NCI-H1694 treated with DMSO at 0.1 percent for 48 hours (cell line): ENCODE data around the gene P2RX7.

ENCODE experiments used
- DNase-seq: peaks from one replicate; lab custom pipeline; 2025; lab: John Stamatoyannopoulos, UW

The P2RX7 gene

DNA sequence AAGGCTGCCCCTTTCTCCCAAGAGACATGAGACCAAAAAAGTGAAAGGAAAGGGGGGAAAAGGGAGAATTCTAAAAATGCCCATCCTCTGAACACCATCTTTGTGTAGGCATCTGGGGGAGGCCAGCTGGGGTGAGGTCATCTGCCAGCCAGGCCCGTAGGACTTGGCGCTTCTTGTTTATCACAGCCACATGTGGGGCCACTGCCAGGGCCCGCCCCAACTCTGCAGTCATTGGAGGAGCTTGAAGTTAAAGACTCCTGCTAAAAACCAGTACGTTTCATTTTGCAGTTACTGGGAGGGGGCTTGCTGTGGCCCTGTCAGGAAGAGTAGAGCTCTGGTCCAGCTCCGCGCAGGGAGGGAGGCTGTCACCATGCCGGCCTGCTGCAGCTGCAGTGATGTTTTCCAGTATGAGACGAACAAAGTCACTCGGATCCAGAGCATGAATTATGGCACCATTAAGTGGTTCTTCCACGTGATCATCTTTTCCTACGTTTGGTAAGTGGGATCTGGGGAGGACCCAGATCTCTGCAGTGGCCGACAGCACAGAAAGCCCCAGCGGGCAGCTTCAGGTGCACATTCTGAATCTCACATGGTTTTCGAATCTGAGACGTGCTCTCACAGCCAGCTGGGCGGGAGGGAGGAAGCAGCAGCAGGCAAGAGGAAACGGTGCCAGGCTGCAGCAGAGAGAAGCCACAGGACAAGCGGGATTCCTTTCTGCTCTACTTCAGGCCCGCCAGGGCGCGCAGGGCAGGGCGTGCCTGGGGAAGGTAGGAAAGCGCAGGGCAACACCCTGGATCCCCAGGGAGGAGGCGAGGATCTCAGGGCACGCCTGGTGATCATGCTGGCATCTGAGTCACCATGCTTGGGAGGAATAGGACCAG lies at the start of gene P2RX7:
TSS of gene P2RX7 (plus strand) at position 276 of the 881 bp plus-strand sequence. CDS start at position 371, 95 bp downstream.
- DNase-seq, result peak; percentile 28

DNA sequence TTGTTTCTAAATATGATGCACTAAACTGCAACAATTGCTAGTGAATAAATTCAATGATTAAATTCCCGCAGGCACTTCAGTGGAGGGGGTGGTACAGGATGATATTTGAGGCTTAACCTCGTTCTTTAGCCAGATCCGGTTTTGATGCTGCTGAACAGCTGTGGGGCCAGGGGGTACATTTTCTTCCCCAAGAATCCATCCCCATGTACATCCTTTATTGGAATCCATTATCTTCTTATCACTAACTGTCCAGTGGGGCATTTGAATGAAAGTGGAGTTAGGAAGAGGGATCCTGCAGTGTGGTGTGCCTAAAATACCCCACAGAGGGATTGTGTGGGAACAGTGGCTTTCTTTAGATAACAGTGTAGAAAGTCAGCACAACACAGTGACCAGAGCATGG lies 48.4 kb upstream of the P2RX7 start:
- no peak for DNase-seq

DNA sequence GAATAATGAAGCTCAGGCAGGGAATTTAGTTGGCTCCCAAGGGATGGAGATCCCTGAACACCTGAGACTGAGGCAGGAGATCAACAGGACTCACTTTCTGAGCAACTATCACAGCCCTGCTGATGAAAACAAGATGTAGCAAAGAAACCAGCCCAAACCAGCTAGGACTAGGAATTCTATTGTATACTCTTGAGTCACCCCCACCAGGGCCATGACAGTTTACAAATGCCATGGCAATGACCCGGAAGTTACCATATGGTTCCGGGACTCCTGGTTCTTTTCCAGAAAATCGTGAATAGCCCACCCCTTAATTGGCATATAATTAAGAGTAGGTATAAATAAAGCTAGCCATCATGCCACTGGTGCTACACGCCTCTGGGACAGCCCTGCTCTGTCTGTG lies 47.6 kb upstream of the P2RX7 start:
- no peak for DNase-seq

DNA sequence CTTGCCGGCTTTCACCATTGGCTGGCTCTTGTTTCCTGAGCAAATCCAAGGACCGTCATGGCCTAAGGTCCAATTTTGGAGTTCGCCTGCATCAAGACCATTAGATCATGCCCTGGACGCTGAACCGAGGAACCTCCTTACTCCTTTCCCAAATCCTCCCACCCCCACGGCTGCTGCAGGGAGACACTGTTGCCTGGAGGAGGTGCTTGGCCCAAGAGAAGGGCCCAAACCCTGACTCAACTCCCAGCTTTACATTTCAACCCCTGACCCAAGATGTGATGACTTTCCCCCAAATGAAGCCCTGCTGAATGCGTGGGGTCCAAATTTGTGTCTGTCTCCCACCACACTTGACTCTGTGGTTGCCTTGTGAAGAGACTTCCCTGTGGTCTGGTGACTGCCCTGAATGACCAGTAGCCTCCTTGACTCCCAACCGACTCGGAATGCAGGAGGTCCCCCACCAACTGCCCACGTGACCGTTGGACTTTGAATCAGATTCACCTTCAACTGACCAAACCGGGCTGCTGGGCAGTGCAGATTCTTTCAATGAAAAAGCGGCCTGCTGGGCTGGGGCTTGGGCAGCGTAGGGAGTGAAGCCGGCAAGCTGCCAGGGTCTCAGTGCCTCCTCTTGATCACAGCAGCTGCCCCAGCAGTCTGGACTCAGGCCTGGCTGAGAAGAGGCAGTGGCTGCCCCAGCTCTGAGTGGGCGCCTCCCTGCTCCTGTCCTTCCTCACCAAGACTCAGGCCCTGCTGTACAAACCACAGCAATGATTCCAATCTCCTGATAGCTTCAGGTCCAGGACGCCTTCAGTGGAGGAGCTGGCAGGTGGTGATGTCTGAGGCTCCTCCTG lies 46.9 kb upstream of the P2RX7 start:
- DNase-seq, result no peak

DNA sequence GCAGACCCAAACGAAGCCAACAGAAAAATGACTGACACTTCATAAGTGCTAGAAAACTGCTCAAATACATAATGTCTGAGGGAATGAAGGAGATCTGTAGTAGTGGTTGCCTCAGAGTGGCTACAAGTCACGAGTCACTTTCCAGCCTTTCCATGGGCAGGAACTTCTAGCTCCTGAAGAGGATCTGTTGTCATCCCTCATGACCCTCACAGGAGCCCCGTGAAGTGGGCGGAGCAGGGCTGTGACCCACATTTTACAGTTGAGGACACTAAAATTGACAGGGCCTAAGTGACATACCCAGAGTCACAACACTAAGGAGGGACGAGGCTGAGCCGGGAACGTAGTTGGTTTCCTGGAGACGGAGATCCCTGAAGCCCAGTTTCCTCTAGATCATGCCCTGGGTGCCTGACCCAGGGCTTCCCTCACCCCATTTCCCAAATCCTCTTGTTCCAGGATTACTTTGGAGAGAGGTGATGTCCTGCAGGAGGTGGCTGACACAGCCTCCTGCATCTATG lies 45.8 kb upstream of the P2RX7 start:
- no peak for DNase-seq

DNA sequence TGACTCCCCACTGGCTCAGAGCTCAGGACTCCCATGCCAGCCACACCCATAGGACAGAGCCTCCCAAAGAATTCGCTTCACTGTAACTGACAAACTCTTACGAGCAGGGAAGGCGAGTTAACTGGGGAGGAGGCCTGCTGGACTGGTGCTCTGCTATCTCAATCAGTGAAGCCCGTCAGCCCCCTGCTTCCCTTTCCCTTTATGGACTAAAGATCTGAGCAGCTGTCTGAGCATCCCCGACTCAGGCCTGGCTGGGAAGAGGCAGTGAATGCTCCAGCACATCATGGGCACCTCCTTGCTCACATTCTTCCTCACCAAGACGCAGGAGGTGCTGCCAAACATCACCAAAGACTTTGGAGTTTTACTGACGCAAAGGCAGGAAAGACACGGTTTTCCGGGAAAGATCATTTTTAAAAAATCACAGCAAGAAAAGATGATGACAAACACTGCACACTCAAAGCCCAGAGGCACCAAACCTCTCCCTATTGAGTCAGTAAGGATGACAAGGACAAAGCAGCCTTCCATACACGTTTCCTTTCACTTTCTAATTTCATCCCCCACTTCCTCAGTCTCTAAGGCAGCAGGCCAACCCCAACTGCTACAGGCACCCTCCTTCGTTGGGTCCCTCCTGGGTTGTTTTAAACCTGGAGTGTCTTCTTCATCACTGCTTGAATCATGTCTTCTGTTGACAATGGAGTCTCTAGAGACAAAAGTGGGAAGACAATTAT lies 45.0 kb upstream of the P2RX7 start:
- no peak for DNase-seq

DNA sequence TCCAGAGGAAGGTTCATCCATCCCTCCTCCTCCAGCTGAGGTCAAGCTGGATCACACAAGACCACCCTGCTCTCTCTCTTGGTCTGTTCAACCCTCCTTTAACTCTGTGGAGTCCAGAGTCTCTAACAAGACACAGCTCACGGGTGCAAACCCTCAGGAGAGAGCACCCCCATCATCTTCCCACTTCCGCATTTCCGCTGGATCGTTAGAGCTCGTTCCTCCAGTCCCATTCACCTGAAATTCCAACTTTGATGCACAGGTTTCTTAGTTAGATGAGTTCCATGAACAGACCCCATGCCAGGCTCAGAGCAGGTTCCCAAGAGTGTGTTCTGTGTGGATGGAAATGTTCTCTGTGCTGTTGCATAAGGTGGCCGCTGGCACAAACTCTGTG lies 44.5 kb upstream of the P2RX7 start:
- DNase-seq, result no peak

DNA sequence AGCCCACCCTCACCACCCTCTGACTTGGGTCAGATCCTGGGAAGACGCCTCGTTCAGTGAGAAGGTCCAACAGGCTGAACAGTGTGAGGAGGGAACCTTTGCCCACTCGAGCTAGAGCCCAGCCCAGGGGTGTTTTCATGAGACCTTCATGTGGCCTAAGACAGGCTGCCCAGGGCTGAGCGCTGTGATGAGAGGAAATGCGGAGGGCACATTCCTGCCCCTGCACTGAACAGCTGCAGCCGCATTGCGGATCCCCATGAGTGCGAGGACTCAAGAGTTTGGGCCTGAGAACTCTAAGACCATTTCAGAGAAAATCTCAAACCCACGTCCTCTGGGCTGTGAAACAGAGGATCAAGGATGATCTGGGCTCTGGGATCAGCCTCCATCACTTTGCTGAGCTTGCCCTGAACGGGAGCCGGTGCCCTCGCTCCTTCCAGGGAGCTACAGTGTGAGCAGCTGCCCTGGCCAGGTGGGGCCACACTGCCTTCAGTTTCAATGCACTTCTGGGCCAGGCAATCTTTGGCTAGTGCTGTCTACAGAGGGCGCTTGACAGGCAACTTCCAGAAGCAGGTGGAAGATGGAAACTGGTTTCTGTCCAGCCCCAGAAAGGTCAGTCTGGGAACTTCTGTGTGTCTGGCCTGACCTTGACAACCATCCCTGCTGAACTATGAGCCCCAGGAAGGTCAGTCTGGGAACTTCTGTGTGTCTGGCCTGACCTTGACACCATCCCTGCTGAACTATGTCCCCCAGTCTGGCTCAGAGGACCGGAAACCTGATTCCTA lies 43.5 kb upstream of the P2RX7 start:
- no peak for DNase-seq

DNA sequence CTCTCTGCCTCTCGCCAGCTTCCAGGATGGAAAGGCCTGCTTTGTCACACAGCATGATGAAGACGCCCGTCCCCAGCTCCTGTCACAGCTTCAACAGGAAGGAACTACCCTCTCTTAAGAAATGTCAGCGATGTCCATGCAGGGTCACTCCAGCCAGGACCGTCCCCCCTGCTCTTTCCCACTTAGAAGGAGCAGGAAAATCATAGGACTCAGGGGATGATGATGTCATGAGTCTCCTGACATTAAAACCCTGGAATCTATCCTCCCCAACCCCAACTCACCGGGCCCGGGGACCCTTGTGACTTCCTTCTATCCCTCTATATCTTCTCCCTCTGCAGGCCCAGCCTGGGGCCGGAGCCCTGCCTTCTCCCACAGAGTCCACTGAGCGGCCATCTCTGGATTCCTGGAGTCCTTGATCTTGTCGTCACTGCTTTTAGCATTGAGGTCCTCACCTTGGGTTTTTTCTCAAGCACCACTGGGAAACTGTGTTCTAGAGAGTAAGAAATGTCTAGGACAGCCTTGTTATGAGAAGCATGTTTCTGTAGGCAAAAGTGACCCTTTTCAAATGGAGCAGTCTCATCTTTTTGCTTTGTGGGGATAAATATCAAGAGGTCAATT lies 42.8 kb upstream of the P2RX7 start:
- DNase-seq, result no peak

DNA sequence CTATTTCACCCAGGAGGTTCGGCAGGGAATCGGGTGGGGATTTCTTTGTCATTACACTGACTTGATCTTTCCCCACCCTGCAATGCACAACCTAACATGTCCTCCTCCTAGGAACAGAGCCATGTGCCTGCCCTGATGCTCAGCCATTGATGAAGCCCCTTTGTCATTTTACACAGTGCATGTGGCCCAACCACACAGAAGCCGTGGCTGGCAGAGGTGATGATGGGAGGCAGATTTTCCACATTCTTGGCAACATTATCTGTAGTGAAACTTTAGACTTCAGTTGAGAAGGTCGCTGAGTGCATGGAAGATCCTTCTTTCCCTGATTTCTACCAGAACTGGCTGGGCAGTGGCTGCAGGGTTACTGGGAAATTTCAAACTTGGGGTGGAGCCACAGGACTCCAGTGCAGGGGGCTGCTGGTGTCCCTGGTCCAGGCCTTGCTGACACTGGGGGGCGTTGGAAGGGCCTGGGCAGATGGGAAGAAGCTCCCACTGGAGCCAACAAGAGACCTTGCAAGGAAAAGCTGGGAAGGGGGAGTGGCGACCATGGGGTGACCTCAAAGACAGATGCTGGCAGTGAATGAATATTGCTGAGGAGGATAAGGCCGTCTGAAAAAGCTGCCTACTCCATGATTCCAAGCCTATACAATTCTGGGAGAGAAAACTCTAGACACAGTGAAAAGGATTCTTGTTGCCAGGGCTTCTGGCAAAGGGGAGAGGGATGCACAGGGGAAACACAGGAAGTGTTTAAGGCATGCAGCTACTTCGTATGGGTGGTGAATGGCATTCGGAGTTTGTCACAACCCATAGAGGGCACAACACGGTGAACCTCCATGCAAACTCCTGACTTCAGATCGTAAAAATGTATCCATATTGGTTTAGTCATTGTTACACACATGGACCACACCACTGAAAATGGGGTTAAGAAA lies 41.8 kb upstream of the P2RX7 start:
- DNase-seq, result no peak

DNA sequence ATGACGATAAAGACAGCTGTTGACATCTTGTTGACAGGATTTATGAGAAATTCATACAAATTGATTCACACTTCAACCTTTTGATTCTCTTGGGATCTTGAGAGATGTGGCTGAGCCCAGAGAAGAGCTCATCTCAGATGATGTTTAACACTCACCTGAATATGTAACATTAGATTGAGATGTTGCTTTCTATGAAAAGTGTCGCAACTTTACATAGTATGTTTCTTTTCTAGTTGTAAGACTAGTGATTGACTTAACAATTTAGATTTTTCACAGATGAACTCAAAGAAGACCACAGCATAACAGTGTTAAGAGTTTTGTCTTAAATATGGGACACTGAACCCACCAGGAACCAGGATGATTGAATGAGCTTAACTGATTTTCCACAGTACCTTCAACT lies 40.6 kb upstream of the P2RX7 start:
- DNase-seq, result no peak

DNA sequence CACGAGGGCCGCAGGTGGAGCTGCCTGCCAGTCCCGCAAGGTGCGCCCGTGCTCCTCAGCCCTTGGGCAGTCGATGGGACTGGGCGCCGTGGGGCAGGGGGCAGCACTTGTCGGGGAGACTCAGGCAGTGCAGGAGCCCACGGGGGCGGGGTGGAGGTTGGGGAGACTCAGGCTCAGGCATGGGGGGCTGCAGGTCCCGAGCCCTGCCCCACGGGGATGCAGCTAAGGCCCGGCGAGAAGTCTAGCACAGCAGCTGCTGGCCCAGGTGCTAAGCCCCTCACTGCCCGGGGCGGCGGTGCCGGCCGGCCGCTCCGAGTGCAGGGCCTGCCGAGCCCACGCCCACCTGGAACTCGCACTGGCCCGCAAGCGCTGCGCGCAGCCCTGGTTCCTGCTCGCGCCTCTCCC lies 39.2 kb upstream of the P2RX7 start:
- no peak for DNase-seq

DNA sequence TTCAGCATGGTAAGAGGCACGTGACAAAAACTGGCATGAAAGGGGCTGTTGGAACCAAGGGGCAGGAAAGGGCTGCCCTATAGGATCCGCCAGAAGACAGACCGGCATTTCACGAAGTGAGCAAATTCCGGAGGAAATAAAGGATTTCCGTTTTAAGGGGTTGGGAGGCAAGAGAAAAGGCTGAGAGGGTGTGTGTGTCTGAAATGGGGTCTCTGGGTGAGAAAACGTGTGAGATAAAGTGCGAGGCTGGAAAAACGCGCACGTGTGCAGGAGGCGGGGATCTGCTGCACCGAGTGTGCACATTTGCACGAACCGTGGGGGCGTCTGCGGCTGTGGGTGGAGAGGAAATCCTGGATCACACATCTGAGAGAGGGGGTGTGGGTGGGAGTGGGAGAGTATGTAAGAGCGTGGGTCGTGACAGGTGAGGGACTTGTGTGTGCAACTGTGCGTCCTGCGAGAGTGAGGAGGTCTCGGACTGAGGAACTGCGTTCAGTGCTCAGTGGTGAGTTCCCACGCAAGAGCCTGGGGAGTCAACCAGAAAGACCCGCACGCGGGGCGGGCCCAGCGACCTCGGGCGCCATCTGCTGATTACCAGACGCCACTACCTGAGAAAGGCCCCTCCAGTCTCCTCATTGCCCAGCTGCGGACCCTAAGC lies 37.0 kb upstream of the P2RX7 start:
- peak; percentile 49 for DNase-seq

DNA sequence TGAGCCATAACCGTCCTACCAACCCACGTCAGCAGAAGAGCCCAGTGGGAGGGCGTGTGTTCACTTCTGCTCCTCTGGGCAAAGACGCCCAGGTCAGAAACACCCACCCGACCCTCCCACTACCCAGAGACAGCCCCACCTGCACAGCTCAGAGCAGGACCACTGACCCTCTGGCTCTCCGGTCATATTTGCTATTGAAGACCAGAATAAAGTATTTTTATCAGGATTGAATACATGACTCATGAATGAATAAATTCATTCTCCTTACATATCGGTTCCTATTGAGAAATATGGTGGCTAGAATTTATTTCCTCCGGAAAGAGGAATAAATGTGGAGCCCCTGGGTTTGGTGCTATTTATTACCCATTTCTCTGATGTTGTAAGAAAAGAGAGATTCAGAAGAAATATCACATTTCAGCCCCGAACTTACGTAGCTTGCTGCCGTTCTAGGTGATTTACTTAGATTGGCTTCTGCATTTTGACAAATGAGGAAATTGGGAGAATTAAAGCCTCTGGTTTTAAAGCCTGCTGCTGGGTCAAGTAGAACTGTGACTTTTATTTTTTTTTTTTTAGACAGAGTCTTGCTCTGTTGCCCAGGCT lies 36.4 kb upstream of the P2RX7 start:
- no peak for DNase-seq

DNA sequence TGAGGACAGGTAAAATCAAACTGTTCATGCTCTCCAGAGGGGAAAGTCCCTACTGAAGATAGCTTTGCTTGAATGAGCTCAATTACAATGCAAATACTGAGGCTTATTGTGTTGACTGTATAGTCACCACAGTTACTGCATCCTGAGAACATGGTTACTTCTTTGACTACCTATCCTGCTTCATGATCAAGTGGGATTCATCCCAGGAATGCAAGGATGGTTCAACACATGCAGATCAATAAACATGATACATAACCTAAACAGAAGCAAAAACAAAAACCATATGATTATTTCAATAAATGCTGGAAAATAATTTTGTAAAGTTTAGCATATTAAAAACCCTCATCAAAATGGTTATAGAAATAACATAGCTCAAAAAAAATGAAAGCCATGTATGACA lies 32.9 kb upstream of the P2RX7 start:
- no peak for DNase-seq

DNA sequence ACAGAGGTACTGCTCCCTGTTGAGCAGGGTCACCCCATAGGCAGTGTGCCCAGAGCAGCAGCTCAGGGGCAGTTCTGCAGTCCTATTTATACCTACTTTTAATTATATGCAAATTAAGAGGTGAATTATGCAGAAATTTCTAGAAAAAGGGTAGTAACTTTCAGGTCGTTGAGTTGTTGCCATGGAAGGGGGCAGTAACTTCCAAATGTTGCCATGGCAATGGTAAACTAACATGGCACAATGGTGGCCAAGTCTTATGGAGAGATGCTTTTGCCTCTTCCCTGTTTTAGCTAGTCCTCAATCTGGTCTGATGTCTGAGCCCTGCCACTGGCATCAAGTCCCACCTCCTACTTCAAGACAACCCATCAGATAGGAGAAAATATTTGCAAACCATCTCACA lies 30.4 kb upstream of the P2RX7 start:
- no peak for DNase-seq

DNA sequence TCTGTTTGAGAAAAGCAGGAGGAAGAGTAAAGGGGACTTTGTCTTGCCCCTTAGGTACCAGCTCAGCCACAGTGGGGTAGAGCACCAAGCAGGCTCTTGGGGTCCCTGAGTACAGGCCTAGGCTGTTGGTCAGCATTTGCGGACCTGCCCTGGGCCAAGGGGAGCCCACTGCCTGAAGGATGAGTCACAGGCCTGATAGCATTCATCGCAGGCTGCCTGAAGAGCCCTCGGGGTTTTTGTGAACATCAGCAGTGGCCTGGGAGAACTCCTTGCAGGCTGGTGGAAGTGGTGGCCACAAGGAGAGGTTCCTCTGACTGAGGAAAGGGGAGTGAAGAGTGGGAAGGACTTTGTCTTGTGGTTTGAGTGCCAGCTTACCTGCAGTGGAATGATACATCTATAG lies 25.0 kb upstream of the P2RX7 start:
- DNase-seq, result no peak

DNA sequence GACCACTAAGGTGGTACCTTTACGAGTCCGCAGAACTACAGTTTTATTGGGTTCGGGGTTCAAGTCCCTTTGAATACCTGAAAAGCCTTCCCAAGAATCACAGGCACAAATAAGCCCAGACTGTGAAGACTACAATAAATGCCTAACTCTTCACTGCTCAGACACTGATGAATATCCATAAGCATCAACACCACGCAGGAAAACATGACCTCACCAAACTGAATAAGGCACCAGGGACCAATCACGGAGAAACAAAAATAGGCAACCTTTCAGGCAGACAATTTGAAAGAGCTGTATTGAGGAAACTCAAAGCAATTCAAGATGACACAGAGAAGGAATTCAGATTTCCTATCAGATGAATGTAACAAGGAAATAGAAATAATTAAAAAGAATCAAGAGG lies 24.2 kb upstream of the P2RX7 start:
- no peak for DNase-seq
